GM19468 (cell line): Measurements from ENCODE around the gene POU2AF3.

ENCODE experiments used
- ATAC-seq: cut with Tn5 transposase; IDR thresholded peaks from one replicate; pipeline ENCODE4 v1.9.1; 2021; ENCODE audit warnings: mild to moderate bottlenecking, moderate library complexity, moderate number of reproducible peaks; ENCODE audit not compliant: unreplicated experiment; ENCODE audit errors: extremely low read depth

POU2AF3 gene

DNA sequence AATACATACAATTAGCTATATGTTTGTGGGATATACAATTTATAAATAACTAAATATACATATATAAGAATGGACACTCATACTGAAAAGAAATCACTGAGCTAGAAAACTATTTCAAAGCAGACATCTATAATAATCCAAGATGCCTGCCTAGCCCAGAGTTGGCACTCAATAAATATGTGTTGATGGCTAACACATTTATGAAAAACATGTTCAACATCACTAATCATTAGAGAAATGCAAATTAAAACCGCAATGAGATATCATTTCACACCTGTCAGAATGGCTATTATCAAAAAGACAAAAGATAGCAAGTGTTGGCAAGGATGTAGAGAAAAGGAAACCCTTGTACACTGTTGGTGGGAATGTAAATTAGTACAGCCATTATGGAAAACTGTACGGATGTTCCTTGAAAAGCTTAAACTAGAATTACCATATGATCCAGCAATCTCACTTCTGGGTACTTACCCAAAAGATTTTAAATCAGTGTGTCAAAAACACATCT lies 50.9 kb downstream of the POU2AF3 start:
- ATAC-seq: no peak

DNA sequence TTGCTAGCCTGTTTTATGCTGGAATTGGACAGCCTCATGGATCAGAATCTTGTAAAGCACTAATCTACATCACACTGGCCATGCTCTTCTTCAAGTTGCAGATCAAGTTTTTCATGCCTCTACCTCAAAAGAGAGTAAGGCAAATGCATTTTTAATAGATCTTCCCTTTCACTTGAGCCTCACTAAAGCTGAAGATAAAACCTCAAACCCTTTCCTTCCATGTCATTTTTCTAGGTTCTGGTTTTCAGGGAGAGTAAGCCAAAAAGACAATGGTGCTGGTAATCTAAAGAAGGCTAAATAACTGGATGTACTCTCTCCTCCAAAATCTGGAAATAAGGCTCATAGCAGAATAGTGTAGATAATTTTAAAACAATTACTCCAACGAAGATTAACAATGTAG lies 52.5 kb downstream of the POU2AF3 start:
- ATAC-seq: no peak

DNA sequence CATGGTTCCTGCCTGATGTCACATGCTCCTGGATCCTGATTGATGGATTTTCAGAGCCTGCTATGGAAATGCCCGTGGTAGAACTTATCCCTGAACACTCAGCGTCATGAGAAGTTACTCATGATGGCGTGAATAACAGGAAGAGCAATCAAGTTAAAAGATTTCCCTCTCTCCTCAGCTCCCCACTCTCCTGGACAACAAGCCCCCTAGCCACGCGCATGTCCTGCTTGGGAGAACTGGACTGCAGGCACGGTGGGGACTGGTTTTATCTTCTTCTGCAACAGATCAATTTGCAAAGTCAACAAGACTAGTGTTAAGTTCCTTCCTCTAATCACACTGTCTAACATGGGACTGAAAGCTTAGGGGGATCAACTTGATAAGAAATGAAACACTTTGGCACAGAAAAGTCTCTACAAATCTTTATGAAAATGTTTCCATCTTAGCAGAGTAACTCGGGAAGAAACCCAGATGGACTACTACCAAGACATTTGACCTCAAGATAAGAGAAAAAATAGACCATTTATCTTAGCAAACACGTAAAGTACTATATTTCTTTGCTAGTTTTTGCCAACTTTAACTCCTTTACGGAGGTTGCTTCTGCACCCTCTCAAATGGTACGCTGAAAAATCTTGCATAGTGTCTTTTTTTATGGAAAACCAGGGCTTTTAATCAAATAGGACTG lies 53.2 kb downstream of the POU2AF3 start:
- ATAC-seq: no peak

DNA sequence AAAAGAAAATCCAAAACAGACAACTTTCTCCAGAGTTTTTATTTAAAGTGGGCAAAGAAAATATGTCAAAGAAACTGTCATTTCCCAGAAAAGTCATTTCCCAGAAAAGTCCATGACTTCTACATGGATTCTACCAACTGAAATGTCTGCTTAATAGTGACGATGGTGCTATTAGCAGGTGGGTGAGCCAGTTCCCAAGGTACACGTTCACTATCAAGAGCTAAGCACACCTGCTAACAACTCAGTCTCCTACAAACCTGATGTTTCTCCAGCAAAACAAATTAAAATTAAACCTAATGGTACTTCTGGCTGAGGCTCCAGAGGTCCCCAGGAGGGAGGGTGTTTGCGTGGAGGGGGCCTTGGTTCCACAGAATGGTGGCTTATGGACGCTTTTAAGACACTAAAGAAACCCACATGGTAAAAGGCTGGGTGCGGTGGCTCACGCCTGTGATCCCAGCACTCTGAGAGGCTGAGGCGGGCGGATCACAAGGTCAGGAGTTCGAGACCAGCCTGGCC lies 53.9 kb downstream of the POU2AF3 start:
- no peak for ATAC-seq

DNA sequence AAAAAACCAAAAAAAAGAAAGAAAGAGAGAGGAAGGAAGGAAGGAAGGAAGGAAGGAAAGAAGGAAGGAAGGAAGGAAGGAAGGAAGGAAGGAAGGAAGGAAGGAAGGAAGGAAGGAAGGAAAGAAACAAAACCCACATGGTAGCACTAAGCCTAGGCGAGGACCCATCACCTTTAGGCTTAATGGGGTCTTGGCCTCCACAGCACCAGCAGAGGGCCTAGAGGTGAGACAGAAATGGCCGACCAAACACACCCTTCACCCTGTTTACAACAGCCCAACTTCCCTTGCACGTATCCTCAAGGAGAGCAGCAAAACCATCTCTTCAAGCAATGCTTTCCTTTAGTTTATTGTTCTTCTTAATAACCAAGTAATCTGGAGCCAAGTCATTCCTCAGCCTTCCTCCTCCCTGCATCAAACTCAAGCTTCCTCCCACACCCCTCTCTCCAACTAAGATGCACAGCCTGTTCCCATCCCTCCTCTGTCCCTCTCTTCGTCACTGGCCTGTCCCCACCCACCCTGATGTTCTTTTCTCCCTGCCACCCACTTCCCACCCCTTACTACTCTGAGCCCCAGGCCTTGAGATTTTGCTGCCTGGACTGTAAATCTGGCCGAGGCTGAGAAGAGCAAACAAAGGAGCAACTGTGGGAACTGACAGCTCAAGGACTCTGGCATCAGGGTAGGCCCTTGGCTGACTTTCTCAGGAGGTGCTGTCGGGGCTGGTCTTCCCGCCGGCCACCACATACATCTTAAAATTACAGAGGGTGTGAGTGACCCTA lies 54.8 kb downstream of the POU2AF3 start:
- ATAC-seq: no peak

DNA sequence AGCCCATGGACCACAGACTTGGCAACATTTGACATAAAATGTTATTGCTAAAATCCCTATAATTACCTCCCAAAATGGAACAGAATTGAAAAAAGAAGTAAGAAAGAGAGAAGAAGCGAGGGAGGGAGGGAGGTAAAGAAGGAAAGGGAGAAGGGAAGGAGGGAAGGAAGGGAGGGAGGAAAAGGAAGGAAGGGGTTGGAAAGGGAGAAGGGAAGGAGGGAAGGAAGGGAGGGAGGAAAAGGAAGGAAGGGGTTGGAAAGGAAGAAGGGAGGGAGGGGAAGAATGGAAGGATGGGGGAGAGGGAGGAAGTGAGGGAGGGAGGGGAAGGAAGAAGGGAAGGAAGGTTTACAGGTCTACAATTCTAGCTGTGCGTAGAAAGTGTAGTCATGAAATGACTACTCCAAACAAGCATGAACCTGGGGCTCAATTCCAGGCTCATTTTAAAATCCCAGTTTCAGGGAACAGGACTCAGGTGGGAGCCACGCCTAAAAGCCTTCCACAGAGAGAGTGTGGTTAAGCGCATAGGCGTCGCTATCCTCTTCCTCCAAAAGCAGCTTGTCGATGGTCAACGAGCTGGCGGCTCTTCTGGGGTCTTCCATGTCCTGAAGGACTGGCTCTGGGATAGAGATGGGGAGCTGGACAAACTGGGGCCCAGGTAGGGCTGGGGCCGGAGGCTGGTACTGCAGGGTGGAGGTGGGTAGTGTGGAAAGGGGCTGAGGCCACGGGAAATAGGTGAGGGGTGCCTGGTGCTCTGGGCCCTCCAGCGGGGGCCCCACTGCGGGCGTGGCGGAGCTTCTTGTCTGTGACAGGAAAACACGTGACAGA lies 55.6 kb downstream of the POU2AF3 start:
- no peak for ATAC-seq

DNA sequence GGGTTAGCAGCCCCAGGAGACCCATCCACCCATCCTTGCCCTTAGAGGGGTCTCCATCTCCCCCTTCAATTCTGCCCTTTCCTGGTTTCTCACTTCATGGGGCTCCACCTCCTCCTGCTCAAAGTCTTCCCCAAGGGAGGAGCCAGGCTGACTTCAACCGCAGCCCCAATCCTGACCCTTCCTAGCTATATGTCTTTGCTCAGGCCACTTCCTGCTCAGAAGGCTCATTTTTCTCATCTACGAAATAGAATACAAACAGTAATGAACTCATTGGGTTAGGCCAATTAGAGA lies 56.2 kb downstream of the POU2AF3 start:
- ATAC-seq: no peak

DNA sequence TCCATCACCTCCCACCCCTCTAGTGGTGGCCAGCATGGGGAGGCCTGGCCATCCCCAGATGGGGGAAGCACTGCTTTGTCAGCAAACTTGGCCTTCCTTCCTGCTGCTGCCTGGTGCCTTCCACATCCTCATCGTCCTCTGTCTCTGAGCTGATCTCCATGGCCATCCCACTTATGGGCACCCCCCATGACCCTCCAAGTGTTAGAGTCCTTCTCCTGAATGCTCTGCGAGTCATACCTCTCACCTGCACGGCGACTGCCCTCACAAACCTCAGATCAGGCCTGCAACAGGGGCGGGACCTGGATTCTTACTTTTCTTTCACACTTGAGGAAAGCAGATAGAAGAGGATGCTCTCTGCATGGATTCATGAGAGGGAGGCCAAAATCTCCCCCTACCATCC lies 56.8 kb downstream of the POU2AF3 start:
- no peak for ATAC-seq

DNA sequence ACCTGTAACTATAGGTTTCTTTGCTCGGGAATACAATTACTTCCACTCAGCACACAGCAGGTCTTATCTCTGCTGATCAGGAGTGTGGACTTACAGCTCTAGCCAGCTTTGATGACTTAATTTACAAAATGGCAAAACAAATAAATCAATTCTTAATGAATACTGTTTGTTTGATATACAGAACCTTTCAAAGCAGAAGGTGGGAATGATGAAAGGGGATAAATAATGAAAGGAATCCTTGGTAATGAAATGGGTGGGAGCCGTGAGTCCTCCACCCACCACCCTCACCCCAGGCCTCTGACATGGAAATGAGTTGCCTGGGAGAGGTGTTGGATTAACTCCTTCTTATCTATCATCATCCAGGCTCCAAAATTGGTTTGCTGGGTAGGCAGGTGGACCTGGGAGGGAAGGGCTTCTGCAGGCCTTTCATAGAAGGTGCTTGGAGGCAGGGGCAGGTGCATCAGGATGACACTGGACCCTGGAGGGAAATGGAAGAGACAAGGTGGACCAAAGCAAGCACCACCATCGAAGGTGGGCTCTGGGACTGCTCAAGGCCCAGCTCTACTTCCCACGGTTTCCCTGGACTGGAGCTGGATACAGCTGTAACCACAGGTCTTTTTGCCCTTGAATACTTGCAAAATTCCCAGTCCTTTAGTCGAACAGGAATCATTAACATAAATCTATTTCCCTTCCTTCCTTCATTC lies 57.8 kb downstream of the POU2AF3 start:
- ATAC-seq: no peak

DNA sequence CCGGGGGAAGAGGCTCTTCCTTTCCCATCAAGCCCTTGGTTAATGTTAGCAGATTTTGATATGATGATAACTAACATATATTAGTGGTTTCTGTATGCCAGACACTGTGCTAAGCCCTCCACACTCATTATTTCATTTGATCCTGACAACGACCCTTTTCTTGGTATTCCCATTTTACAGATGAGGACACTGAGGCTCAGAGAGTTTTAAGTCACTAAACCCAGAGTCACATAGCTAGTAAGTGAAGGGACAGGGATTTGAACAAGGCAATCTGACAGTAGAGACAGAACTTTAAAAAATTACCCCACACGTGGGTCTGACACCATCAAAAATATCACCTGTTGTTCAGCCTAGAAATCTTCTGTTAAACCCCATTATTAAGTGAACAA lies 58.3 kb downstream of the POU2AF3 start:
- ATAC-seq: no peak

DNA sequence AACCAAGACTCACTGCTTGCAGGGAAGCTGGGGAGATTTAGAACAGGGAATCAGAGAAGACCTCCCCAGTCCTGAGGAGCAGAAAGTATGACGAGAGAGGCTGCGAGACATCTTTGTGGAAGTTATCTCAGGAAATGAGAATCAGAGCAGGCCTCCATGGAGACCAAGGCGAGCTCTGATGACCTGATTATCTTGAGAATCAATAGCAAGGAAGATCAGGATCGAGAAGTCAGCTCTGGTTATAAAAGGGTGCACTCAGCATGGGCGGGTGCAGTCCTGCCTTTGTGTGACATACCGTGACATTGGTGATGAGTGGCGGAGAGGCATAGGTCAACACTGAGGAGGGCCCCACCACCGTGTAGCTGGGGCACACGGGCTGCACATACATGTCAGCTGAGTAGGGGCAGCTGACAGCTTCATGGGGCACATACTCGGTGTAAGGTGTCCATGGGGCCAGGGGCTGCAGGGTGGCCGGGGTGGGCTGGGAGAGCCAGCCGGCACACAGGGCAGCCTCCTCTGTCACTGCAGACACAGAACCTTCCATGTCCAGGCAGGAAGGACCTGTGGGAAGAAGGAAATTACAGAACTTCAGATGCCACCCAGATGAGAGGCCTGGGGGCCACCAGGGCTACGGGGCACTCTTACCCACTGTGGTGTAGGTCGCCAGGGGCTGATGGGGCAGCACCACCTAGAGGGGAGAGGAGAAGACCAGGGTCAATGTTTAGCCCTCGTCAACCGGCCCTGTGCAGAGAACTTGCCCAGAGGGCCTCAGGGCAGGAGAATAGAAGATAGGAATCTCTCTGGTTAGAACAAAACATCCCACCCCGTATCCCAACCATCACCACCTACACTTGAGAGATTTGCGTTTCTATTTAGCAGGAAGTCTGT lies 59.0 kb downstream of the POU2AF3 start:
- ATAC-seq: no peak
